Measurements from ENCODE around the gene ZNF883. TPM values are rescaled to one million over a fixed set of nuclear protein-coding genes. Genes with fewer than 3 reads are reported as not detected.

ZNF883 gene
- total RNA-seq, 4 donors from 2014 or later = 0.84 to 2.4 (median 1.1) TPM

DNA sequence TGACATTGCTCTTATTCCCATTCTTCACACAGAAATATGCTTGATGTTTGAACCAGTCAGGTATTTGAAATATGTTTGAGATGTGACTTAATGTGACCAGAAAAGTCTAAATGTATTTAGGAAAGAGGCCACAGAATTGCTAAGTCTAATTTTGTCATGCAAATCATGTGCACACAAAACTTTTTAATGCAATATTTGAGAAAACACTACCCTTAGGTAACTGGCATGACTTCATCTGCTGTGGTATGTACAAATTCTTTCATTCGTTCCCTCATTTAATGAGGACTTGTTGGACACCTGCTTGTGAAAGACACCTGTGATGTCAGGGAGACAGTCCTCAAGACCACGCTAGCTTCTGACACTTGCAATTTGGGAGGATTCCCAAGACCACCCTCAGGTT is 100.3 kb downstream of the ZNF883 start:
- Histone ChIP-seq H3K27ac (no peak overlapping the region), H3K36me3 (no peaks in the 10 kb centered on the region), H3K4me1 (no peaks in the 10 kb centered on the region), H3K27me3 (no peaks in the 10 kb centered on the region), H3K9me3 (no peaks in the 10 kb centered on the region), H3K4me3 (no peak overlapping the region)
- TF ChIP-seq POLR2A (IDR thresholded peaks at IDR 0.05) (no peak), EP300 (IDR thresholded peaks at IDR 0.05) (no peak), CTCF (IDR thresholded peaks at IDR 0.05) (no peak)
- no peak for DNase-seq (ENCODE audit: low spot score in 2 of 2)
- 63 to 83% methylated on average over 2 of the region's 2 CpGs for WGBS, 2 donors

Other genes with a start within 250 kb of the ZNF883 start
- gene SLC46A2, start 121.3 kb downstream of the ZNF883 start, total RNA-seq = 1 to 10 TPM in 1 of 4 donors, under 1 TPM in 2, not detected in 1; 0.21 to 1.8 (median 0.22) TPM
- 1 to 10 TPM; 2.9 to 6.9 (median 3.2) TPM for gene ZFP37, start 44.5 kb upstream of the ZNF883 start, total RNA-seq
- gene SLC31A2, start 138.8 kb upstream of the ZNF883 start, total RNA-seq = 10 to 100 TPM; 25.3 to 50.4 (median 39.9) TPM
- 10 to 100 TPM; 25.7 to 43.8 (median 29.2) TPM for gene FKBP15, start 209.1 kb upstream of the ZNF883 start, total RNA-seq
- 10 to 100 TPM in 2 of 4 donors, 1 to 10 TPM in 2; 6.5 to 12.9 (median 10.6) TPM for gene SLC31A1, start 209.4 kb upstream of the ZNF883 start, total RNA-seq